NCI-H524 treated with DMSO at 0.1 percent for 48 hours (cell line): ENCODE measurements around the gene SPON1.
"Not testable (repeated sequence)": the region's sequence is repeated elsewhere in the genome, so short reads cannot be mapped to it uniquely, and the experiment has no call there.

Source experiments
- DNase-seq: peaks from one replicate; lab custom pipeline; 2025; lab: John Stamatoyannopoulos, UW

The SPON1 gene

GRCh38 chr11:14244926-14245325 lies 282.4 kb downstream of the SPON1 start:
- no peak for DNase-seq

- DNase-seq, result no peak
These were observed 282.9 kb downstream of the SPON1 start for GRCh38 chr11:14245444-14245843.

- DNase-seq, result no peak
These were observed 286.1 kb downstream of the SPON1 start for GRCh38 chr11:14248580-14248981.

- DNase-seq, result no peak
These were observed 286.8 kb downstream of the SPON1 start for GRCh38 chr11:14249121-14249963.

DNA sequence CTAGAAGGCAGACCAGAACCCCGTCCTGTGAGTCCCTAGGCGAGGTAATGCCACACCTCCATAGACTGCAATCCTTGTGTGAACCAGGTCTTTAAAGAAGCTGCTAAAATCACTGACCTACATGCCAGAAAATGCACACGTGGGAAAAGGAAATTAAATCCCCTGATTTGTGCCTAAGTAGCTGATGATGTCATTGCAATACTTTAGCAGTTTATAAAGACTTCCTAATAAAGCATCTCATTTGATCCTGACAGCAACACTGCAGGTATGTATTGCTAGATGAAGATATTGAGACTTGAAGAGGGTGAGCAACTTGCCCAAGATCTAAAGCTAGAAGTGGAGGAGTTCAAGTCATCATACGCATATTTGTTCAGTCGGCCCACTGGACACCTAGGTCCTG lies 289.2 kb downstream of the SPON1 start:
- no peak for DNase-seq

GRCh38 chr11:14252501-14252900 lies 290.0 kb downstream of the SPON1 start:
- DNase-seq, result not testable (repeated sequence)

DNA sequence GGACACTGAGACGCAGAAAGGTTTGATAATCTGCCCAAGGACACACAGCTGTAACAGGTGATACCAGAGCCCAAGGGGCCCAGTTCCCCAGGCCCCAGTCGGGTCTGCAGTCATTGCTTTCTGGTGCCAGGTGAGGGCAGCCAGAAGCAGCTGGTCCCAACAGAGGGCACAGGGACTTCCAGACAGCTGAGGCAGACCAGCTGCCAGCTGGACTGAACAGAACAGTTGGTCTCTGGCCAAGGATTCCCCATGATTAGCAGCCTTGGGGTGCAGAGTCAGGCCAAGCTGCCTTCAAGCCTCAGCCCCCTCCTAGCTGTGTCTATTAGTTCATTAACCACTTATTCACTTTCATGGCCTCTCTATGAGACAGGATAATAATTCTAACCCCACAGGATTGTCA lies 290.9 kb downstream of the SPON1 start:
- no peak for DNase-seq

- DNase-seq, result no peak
These were observed 291.3 kb downstream of the SPON1 start for GRCh38 chr11:14253840-14254239.

GRCh38 chr11:14254533-14255237 lies 292.2 kb downstream of the SPON1 start:
- no peak for DNase-seq

DNA sequence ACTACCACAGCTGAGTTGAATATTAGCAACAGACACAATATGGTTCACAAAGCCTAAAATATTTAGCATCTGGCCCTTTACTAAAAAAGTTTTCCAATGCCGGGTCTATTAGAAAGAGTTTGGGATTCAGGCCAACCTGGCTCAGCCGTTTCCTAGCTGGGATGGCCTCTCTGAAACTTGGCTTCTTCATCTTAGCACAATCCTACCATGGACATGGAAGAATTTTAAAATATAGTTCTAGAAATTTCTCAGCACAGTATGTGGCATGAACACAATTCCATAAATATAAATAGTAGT lies 292.7 kb downstream of the SPON1 start:
- DNase-seq, result no peak

DNA sequence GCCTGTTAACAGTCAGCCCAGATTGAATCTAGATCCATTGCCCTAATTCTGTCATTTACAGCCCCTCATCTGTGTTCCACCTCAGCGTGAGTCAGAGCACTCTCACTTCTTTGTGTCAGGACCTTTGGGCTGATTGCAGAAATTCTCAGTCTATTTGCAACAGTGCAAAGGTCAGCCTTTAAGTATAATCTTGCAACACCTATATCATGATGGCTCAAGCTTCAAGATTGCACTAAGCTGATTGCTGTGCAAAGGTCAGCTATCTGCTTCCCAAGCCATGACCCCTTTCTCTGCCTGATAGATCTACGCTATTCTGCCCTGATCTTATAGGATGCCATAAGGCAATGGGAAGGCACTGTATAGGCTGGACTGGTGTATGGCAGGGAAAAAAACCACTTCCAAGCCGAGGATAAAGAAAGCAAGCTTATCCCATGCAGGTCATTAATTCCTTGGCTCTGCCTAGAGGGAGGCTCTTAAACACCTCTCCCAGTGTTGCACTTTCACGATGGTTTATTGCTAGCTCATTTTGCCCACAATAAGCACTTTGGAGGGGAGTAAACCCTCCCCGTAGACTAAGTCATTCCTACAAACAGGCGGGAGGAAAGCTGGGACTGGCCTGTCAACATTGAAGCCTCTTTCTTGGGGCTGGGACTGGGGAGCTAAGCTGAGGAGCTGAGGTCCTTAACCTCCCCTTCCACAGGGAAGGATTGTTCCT lies 295.9 kb downstream of the SPON1 start:
- DNase-seq, result no peak

- no peak for DNase-seq
These were observed 296.8 kb downstream of the SPON1 start for GRCh38 chr11:14259186-14259784.

- DNase-seq, result no peak
These were observed 297.4 kb downstream of the SPON1 start for GRCh38 chr11:14259878-14260277.

DNA sequence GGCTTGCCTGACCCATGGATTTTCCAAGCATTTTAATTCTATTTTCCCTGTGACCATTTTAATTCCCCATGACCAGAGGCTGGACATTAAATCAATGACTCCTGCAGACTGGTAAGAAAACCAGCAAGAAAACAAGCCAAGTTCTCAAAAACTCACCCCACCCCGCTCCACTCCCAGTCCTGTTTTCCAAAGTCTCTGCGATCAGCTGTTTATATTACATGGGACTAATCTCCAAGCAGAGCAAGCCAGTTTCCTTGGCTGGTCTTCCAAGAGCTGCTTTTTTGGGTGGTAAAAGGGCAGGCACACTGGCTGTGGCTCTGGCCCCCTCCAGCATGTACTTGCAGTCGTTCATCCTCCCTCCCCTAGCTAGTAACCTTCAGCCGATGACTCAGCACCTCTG lies 298.5 kb downstream of the SPON1 start:
- no peak for DNase-seq

DNA sequence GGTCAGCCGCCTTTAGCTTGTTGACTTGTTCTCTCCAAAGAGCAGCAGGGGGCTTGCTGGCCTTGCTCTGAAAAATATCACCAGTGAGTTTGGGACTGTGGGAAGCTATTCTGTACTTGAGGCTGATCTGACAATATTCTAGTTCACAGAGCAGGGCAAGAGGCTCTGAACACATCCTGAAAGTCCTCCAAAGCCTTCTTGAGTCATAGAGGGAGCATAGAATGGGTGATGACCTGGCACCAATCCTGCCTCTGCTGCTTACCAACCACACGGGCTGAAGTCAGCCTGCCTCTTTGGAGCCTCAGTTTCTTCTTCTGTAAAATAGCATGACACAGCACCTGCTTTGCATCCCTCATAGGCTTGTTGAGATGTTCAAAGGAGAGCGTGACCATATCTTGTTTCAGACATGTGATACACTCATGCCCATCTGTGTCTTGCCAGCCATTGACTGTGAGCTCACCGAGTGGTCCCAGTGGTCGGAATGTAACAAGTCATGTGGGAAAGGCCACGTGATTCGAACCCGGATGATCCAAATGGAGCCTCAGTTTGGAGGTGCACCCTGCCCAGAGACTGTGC lies 299.8 kb downstream of the SPON1 start:
- no peak for DNase-seq

GRCh38 chr11:14264966-14265365 lies 302.4 kb downstream of the SPON1 start:
- DNase-seq, result no peak

- no peak for DNase-seq
These were observed 304.1 kb downstream of the SPON1 start for GRCh38 chr11:14266622-14267021.

DNA sequence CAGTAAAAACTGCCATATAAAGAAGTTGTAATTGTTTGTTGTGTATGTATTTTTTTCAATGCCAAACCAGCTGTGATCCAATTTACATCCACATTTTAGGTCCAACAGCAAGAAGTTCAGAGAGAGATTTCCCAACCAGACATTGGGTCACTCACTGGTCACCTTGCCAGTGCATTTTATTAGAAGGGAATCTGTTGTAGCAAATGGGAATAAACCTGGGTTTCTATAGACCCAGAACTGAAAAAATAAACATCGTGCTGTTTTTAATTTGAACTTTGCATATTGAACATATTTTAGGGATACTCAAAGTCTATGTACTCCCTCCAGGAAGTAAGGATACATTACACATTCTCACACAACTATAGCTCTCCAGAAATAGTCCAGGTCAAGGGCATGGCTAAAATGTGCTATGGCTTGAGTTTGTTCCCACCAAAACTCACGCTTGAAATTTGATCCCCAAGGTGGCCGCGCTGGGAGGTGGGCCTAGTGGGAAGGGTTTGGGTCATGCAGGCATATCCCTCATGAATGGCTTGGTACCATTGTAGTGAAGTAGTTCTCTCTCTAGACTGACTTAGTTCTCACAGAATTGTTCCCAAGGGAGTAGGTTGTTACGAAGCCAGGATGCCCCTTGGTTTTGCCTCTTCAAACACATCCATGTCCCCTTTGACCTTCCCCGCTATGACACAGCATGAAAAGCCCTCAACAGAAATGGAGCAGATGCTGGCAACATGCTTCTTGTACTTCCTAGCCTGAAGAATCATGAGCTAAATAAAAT lies 305.5 kb downstream of the SPON1 start:
- no peak for DNase-seq

DNA sequence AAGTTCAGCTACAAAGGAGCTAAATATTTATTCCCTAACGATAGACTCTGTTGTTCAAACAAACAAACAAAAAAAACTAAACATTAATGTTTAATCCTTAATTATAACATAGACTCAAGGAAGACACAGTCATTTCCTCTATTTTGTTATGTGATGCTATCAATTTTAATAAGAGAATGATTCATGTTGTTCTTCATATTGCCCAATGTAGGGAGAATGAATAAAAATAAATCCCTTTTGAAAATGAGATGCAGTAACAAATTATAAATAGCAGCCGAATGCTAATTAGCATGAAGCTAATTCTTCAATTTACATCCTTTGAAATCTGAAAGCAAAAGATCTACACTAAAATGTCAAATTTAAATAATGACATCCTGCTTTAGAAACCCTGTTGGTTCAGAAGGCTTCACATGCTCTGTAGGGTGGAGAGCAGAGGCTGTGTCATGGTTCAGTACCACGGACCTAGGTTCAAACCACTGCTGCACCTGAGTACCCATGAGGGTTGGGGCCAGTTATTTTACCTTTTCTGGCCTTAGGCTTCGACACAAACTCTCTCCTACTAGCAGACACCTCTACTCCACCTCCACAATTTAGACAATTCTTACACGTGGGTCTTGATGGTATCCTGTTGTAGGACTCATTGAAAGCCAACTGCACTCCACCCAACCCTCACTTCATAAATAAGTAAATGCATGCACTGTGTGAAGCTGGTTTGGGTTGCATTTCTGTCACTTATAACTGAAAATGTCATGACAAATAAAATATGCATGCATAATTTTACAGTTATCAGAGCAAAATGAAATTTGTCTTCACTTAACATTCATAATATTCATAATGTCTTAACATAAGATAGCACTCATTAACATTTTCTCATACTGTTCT lies 307.4 kb downstream of the SPON1 start:
- no peak for DNase-seq
